Measurements from ENCODE around the gene SORBS1.

SORBS1 gene

DNA sequence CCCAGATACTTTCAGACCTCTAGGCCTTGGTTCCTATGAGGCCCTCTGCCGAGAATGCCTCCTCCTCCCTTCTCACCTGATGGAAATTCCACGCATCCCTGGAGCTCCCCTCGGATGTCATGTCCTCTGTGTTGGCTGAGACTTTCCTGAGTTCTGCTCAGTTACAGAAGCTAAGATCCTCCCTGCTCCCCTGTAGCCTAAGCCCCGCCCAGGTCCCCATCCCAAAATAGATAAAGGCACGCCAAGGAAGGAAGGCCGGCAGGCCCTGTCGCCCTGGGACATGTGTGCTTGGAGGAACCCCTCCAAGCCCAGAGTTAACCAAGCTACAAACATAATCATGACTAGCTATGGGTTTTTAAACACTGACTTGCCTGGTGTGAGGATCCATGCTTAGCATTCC, 123.5 kb downstream of the SORBS1 start:
- no peak overlapping the region for H3K4me3 ChIP-seq (ENCODE audit: low read depth, low read length)
- TF ChIP-seq, protein P1, sequence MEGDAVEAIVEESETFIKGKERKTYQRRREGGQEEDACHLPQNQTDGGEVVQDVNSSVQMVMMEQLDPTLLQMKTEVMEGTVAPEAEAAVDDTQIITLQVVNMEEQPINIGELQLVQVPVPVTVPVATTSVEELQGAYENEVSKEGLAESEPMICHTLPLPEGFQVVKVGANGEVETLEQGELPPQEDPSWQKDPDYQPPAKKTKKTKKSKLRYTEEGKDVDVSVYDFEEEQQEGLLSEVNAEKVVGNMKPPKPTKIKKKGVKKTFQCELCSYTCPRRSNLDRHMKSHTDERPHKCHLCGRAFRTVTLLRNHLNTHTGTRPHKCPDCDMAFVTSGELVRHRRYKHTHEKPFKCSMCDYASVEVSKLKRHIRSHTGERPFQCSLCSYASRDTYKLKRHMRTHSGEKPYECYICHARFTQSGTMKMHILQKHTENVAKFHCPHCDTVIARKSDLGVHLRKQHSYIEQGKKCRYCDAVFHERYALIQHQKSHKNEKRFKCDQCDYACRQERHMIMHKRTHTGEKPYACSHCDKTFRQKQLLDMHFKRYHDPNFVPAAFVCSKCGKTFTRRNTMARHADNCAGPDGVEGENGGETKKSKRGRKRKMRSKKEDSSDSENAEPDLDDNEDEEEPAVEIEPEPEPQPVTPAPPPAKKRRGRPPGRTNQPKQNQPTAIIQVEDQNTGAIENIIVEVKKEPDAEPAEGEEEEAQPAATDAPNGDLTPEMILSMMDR (IDR thresholded peaks at IDR 0.05; ENCODE audit: low read depth, low read length): no peak

- TF ChIP-seq, protein P1 (IDR thresholded peaks at IDR 0.05; ENCODE audit: low read depth, low read length): no peak
- no peak overlapping the region for H3K4me3 ChIP-seq (ENCODE audit: low read depth, low read length)
Measured at GRCh38 chr10:95435548-95436279, 125.5 kb downstream of the SORBS1 start.

DNA sequence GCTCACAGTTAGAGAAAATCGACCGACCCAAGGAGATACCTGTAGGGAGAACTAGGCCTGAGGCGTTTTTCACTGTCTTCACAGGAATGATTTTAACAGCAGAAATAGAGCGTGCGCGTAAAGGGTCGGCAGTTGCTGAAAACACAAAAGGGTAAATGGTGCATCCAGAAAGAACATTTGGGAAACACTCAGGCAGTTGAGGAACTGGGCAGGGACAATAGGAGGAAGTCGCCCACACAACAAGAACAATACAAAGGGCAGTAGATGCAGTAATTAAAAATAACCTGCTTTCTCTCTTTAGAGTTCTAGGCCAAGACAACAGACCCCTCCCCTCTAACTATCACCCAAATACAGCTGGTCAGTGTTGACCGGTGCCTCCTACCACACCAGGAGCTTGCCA, 126.6 kb downstream of the SORBS1 start:
- TF ChIP-seq, protein P1 (IDR thresholded peaks at IDR 0.05; ENCODE audit: low read depth, low read length): no peak
- no peak overlapping the region for H3K4me3 ChIP-seq (ENCODE audit: low read depth, low read length)

DNA sequence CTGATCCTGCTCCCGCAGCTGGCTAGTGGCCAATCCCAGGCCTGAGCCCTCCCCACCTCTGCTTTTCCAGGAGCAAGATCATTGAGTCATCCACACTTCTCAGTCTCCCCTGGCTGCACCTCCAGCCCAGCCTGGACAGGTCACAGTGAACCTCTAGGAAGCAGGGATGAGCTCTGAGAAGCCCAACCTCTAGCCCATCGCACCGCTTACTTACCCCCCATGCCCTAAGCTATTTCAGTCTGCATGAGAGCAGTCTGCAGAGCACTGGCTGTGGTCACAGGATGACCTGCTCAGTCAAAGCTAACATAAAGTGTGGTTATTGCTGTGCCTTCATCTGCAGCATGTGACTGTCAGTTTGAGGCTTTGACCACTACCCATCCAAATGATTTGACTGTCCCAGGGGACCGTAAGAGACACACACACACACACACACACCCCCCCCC, 129.2 kb downstream of the SORBS1 start:
- TF ChIP-seq, protein P1 (IDR thresholded peaks at IDR 0.05; ENCODE audit: low read depth, low read length): no peak
- no peak overlapping the region for H3K4me3 ChIP-seq (ENCODE audit: low read depth, low read length)

DNA sequence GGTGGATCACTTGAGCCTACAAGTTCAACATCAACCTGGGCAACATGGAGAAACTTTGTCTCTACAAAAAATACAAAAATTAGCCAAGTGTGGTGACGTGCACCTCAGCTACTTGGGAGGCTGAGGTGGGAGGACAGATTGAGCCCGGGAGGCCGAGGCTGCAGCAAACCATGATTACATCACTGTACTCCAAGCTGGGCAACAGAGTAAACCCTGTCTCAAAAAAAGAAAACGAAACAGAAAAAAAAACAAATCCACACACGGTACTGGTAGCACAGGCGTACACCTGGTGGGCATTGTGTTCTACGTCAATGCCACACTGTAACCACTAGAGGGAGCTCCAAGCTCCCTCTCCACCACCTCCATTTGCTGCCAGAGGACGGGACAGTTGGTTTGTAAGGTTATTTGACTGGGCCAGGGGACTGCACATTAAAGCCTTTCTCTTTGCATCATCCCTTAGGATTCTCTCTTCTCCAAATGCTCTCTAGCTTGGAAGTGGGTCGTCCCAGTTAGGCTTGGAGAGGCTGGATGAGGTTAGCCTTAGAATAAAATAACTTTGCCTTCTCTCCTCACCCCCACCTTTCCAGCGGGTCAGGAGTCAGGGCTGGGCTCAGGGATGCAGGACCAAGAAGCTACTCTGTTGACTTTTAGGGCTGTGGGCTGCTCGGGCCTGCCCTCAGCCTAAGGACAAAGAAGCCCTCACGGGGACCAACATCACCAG, 130.8 kb downstream of the SORBS1 start:
- H3K4me3 ChIP-seq (ENCODE audit: low read depth, low read length): no peak overlapping the region
- TF ChIP-seq, protein P1 (IDR thresholded peaks at IDR 0.05; ENCODE audit: low read depth, low read length): peak; percentile 90

DNA sequence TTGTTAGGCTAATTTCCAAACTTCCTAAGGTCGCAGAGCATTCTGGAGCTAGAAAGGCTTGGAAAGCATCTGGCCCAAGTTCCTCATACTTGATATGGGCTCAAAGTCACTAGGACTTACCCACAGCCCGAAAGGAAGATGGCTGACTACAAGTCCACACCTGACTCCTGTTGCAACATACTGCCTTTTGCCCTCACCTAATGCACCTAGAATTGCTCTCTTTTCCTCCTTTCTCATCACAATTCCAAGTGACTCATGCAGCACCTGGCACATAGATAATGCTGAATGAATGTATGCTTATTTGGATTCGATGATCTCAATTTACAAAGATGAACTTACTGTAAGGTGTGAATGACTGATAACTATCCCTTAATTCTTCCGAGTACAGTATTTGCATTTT, 131.5 kb downstream of the SORBS1 start:
- TF ChIP-seq, protein P1 (IDR thresholded peaks at IDR 0.05; ENCODE audit: low read depth, low read length): no peak
- no peak overlapping the region for H3K4me3 ChIP-seq (ENCODE audit: low read depth, low read length)

DNA sequence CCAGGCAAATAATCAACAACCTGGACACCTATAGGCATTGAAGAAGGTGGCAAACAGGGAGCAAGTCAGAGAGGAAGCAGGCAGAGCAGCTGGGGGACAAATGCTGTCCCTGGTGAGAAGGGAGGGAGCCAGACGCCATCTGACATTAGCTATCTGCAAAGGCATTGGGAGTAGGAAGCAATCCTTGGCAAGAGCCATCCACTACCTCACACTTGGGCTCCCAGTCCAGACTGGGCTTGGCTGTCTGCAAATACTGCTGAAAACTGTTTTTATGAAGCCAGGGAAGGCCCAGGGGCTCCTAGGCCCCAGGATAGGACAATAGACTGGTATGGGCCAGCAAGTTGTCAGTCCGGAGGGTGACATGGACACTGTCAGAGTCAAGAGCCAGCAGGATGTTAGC, 132.5 kb downstream of the SORBS1 start:
- TF ChIP-seq, protein P1 (IDR thresholded peaks at IDR 0.05; ENCODE audit: low read depth, low read length): no peak
- H3K4me3 ChIP-seq (ENCODE audit: low read depth, low read length): no peak overlapping the region
